HG02610 (cell line): ENCODE results near the gene PDCD6IP.
A peak's percentile ranks its signal among the peaks of the same experiment; 100 is the strongest.
"Not testable (repeated sequence)": the region's sequence is repeated elsewhere in the genome, so short reads cannot be mapped to it uniquely, and the experiment has no call there.

Experiments
- ATAC-seq: cut with Tn5 transposase; IDR thresholded peaks from one replicate; pipeline ENCODE4 v1.9.1; 2021; ENCODE audit warnings: mild to moderate bottlenecking, moderate library complexity; ENCODE audit not compliant: unreplicated experiment

Gene PDCD6IP

GRCh38 chr3:33848624-33849347 lies 50.4 kb downstream of the PDCD6IP start:
- no peak for ATAC-seq

- not testable (repeated sequence) for ATAC-seq
Measured at GRCh38 chr3:33850599-33850998, 52.2 kb downstream of the PDCD6IP start.

- peak; percentile 69 for ATAC-seq
Measured at GRCh38 chr3:33855407-33855806, 57.0 kb downstream of the PDCD6IP start.

- peak; percentile 17 for ATAC-seq
Measured at GRCh38 chr3:33855884-33856546, 57.6 kb downstream of the PDCD6IP start.

DNA sequence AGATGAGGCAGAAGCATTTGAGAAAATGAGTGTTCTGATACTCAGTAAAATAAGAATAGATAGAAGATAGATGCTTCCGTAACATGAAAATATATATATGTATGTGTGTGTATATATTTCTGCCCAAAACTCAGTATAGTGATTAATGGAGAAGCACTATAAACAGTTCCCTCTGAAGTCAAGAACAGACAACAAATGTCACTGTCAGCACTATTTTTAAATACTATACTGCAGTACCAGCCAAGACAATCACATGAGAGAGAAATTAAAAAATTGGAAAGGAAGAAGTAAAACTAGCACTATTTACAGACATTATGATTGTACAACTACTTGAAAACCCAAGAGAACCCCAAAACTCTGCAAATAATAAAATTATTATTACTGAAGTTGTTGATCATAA lies 59.3 kb downstream of the PDCD6IP start:
- ATAC-seq = not testable (repeated sequence)

GRCh38 chr3:33858131-33858530 lies 59.7 kb downstream of the PDCD6IP start:
- no peak for ATAC-seq

DNA sequence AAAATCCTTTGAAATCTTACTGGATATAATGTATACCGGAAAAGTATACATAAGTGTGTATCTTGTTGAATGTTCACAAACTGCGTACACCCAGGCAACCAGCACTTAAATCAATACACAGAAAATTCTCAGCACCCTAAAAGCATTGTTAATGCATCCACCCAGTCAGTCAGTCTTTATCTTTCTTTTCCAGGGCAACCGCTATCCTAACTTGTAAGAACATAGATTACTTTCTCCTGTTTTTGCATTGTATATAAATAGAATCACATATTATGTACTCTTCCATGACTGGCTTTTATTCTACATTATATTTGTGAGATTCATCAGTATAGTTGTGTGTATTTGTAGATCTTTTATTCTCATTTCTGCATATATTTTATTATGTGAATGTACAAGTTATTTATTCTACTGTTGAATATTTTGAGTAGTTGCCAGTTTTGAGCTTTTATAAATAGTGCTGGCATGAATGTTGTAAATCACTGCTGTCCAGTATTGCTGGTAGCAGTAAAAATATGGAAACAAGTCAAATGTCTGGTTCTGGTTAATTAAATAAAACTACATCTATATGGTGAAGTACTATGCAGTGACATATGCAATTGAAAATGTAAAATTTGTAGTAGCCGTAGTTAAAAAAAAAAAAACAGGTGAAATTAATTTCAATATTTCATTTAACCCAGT lies 62.1 kb downstream of the PDCD6IP start:
- ATAC-seq = no peak

- ATAC-seq = no peak
Measured at GRCh38 chr3:33865133-33865532, 66.7 kb downstream of the PDCD6IP start.

- ATAC-seq = no peak
Measured at GRCh38 chr3:33868309-33868708, 69.9 kb downstream of the PDCD6IP start.

DNA sequence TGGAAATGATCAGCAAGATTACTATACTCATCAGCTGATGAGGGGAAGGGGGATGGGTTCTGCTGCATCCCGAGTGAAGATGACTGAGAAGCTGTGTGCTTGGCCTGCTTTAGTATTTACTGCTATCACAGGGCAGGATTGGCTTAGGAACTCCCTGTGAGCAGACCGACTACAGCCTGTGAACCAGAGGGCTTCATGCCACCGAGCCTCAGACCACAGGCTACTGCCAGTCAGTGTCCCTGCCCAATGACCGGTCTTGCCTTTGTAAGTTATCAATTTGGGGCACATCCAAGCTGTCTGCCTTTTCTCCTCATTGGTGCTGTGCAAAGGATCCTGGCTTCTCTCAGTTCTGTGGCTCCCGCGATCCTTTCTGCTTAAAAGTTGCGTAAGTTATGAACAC lies 71.5 kb downstream of the PDCD6IP start:
- ATAC-seq = no peak

- no peak for ATAC-seq
Measured at GRCh38 chr3:33874815-33875214, 76.4 kb downstream of the PDCD6IP start.

GRCh38 chr3:33875680-33876079 lies 77.2 kb downstream of the PDCD6IP start:
- ATAC-seq = no peak

- no peak for ATAC-seq
Measured at GRCh38 chr3:33877187-33877586, 78.8 kb downstream of the PDCD6IP start.

DNA sequence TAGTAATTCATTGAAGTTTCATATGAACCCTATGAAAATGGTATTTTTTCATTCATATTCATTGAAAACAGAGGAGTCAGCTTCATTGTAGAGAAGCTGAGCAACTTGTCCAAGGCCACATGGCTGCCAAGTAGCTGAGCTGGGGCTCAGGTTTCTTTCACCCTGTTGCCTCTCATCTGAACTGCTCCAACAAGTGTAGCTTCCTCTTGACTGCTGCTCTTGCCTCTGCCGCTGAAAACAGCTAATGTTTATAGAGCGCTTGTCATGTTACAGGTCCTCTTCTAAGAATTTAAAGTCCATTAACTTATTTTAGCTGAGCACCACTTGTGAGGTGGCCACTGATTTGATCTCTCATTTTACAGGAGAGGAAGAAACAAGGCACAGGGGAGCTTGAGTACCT lies 81.1 kb downstream of the PDCD6IP start:
- no peak for ATAC-seq

DNA sequence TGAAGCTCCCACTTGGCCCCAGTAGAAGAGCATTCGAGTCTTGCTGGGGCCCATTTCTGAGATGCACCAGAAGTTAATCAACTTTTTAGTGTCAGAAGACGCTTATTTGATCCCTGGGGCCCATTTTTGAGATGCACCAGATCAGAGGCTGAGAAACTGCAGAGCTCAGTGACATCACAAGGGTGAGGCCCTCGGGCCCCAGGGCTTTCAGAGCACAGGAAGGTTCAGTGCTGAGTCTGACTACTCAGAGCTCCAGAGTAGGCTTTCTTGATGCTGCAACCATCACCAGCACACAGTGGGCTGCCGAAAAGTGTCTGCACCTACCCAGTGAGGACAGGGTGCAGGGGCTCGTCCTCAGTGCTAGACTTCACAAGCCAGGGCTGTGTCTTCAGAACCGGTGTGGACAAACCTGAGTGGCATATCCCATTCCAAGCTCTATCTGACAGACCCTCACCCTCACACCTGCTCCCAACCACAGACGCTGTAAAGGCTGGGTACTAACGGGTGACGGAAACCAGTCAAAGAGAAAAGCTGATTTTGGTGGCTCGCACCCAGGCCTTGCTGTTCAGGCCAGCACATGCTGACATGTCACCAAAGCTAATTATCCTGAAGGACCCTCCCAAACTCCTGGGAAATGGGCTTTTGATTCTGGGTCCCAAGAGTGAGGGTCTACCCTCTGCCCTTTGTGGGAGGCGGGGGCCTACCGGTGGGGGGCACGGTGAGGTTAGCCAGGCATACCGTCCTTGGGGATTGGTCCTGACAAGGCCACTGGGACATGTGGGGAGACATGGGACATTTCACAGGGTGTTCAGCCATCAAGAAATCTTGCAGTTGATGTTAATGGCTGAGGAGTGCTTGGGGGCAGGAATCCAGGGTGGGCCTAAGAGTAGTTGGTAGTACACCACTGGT lies 83.0 kb downstream of the PDCD6IP start:
- no peak for ATAC-seq

- ATAC-seq = no peak
Measured at GRCh38 chr3:33882296-33882695, 83.9 kb downstream of the PDCD6IP start.

- no peak for ATAC-seq
Measured at GRCh38 chr3:33883538-33883950, 85.1 kb downstream of the PDCD6IP start.

GRCh38 chr3:33883951-33884561 lies 85.6 kb downstream of the PDCD6IP start:
- ATAC-seq = peak; percentile 38

GRCh38 chr3:33884701-33885100 lies 86.3 kb downstream of the PDCD6IP start:
- no peak for ATAC-seq

- no peak for ATAC-seq
Measured at GRCh38 chr3:33885496-33885895, 87.1 kb downstream of the PDCD6IP start.

DNA sequence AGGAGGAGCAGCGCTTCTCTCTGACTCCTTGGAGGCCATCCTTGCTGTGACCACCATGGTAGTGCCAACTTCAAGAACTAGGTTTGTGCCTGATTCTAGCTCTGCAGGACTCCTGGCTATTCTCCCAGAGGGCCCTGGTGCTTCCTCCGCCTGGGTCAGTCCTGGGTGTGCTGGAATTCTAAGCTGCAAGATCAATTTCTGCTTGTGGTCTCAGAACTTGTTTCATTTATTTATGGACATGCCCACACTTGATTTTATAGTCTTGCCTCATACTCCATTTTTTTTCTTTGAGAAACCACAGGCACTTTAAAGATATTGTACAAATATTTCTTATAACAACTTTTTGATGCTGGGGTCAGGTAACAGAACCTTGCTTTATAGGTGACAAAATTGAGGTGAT lies 87.6 kb downstream of the PDCD6IP start:
- ATAC-seq = no peak
